Endometrial microvascular endothelial cells (primary cell): Measurements from ENCODE around the gene EED. TPM values are rescaled to one million over a fixed set of nuclear protein-coding genes. Genes with fewer than 3 reads are reported as not detected.

ENCODE experiments used
- in situ Hi-C: cut with HindIII; loops from 2 replicates; pipeline ENCODE4 v1.10.0; 2017; ENCODE audit warnings: low sequenced_read_pairs, low pct_unique_long_range_greater_than_20kb; ENCODE audit errors: inconsistent ontology term
- total RNA-seq: library from RNA; depleted of rRNA; stranded (reverse); fragments of >200 nt; gene quantifications from one replicate; pipeline ENCODE4 v1.2.3, GENCODE V29; 2015; ENCODE audit errors: inconsistent ontology term

The EED gene
- total RNA-seq, 1 donor from 2014 or later = 11.2 TPM

GRCh38 chr11:86245369-86246292 is 1.1 kb downstream of the EED start:
- in situ Hi-C loops = no loop called here

- in situ Hi-C loops = no loop called here
Observed at GRCh38 chr11:86246293-86246675, 1.7 kb downstream of the EED start.

DNA sequence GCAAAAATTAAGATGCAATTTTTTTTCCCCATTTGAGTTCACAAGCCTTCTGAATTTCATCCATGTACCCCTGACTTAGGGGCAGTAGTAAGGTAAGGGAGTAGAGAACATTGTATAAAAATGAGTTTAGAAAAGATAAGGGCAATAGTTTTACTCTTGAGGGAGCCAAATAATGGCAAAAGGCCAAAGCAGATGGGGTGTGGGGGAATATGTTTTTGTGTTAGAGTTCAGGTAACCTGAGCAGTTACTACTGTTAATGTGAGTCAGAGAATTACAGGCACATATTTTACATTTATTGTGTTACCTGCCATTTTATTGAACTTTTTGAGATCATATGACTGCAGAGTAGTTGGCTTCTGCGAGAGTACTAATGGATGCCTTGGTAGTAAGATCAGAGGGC is 3.1 kb downstream of the EED start:
- in situ Hi-C loops = no loop called here

- in situ Hi-C loops = no loop called here
Observed at GRCh38 chr11:86248609-86249008, 4.1 kb downstream of the EED start.

DNA sequence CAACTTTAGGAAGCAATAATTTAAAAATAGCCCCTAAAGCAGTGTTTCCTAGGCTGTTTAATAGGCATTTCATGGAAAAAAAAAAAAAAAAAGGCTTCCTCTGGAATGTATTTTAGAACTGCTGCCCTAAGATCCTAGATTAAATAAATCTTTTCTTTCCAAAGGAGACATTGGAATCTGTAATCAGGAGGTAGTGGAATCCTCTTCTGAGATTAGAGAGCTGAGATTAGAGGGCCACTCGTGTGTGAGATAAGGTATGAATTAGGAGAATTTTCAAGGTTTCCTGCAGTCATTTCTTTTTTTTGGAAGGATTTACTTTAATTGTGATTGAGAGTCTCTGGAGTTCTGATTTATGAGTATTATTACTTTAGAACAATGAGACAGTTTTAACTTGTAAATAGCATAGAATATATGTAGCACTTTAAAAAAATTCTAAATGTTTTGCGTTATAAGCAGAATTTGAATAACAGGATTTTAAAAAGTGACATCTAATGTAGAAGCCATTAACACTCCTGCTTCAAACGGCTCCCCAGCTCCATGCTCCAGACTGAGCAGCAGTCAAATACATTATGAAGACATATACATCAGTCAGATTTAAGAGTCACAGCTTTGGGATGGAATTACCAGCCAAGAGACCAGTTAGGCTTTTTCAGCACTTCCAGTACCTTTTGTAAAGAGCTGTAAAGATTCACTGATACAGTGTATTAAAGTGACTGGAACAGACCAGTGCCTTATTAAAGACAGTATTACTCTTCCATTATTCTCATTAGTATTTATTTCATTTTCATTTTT is 5.0 kb downstream of the EED start:
- in situ Hi-C loops = no loop called here

DNA sequence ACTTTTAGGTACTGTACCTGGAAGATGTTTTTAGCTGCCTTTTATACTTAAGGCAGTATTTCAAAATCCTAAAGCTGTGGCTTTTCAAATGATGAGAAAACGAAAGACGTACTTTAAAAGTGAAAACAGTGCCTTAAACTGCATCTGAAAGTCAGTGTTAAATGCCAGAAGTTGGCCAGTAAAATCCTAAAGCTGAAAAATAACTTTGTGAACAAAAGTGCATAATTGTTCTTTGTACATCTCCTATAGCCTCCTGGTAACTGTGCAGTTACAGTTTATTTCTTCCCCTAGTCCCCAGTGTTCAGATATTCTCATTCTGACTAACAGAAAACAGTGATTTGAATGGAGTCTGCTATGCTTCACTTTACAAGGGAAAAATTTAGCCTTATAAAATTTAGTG is 6.8 kb downstream of the EED start:
- in situ Hi-C loops = no loop called here

DNA sequence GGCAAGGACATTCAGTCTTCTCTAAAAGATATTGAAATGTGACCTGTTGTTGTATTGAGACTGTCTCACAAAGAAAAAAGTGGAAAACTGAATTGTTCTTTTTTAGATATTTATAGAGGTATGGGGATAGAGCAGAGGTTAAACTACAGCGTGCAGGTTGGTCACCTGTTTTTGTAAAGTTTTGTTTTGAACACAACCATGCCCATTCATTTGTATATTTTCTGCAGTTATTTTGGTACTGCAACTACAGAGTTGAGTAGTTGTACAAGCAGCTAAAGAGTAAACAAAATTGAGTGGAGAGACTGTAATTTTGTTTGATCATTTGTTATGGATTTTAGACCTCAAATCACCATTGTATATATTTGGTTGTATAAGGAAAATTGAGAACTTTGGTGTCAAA is 11.3 kb downstream of the EED start:
- in situ Hi-C loops = no loop called here

- in situ Hi-C loops = no loop called here
Observed at GRCh38 chr11:86256608-86257007, 12.1 kb downstream of the EED start.

- in situ Hi-C loops = no loop called here
Observed at GRCh38 chr11:86257446-86257845, 12.9 kb downstream of the EED start.

- in situ Hi-C loops = no loop called here
Observed at GRCh38 chr11:86259730-86260129, 15.2 kb downstream of the EED start.

DNA sequence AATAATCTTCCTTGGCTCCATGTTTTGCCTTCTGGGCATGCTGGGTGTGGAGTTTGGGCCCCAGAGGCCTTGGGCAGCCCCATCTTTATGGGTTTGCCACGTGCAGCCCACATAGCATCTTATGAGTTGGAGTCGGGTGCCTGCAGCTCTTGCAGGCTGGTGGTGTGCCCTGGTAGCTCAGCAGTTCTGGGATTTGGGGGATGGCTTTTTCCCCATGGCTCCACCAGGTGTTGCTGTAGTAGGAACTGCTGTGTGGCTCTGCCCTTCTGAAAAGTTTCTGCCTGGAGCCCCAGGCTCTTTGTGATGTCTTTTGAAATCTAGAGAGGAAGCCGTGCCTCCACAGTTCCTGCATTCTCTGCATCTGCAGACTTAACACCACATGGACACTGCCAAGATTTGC is 16.8 kb downstream of the EED start:
- in situ Hi-C loops = no loop called here

DNA sequence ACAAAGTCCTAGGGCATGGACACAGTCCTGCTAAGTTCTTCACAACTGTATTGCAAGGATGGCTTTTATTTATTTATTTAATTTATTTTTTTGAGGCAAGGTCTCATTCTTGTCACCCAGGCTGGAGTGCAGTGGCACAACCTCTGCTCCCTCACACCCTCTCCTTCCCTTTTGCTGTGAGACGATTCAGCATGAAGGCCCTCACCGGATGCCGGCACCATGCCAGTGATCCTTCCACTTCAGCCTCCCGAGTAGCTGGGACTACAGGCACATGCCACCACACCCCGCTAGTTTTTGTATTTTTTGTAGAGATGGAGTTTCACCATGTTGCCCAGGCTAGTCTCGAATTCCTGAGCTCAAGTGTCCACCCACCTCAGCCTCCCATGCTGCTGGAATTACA is 17.8 kb downstream of the EED start:
- in situ Hi-C loops = no loop called here

DNA sequence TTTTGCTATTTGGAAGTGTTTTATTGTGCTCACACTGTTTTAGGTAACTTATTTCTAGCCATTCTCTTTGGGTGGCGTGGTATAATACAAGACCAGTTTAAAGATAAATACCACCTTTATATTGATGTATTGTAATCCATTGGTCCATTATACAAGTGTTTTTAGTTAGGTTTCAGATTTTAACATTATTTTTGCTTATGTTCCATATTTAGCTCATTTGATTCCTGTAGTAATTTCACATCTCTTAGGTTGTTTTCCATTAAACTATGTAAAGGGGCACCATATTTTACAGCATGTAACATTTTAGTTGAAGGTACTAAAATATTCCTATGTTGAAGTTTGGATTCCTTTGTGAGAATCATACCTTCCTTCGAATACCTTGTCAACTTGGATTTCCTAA is 20.1 kb downstream of the EED start:
- in situ Hi-C loops = no loop called here

- in situ Hi-C loops = no loop called here
Observed at GRCh38 chr11:86265194-86265593, 20.6 kb downstream of the EED start.

GRCh38 chr11:86269645-86270044 is 25.1 kb downstream of the EED start:
- in situ Hi-C loops = no loop called here

DNA sequence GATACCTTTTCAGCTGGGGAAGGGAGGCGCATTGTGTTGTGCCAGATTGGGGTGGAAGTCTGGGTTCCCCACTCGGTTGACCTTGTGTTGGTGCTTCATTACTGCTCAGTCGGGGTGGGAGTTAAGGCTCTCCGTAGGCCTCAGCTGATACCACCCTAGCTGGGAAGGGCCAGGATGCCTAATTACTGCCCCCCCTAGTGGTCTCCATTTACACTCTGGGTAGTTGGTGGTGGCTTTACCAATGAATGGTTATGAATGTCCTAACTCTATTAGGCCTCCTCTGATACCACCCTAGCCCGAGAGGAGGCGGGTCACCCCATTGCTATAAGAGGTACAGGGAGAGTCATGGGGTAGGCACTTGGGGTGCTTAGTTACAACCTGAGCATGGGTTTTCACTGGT is 29.9 kb downstream of the EED start:
- in situ Hi-C loops = no loop called here

GRCh38 chr11:86274999-86275398 is 30.4 kb downstream of the EED start:
- in situ Hi-C loops = no loop called here

DNA sequence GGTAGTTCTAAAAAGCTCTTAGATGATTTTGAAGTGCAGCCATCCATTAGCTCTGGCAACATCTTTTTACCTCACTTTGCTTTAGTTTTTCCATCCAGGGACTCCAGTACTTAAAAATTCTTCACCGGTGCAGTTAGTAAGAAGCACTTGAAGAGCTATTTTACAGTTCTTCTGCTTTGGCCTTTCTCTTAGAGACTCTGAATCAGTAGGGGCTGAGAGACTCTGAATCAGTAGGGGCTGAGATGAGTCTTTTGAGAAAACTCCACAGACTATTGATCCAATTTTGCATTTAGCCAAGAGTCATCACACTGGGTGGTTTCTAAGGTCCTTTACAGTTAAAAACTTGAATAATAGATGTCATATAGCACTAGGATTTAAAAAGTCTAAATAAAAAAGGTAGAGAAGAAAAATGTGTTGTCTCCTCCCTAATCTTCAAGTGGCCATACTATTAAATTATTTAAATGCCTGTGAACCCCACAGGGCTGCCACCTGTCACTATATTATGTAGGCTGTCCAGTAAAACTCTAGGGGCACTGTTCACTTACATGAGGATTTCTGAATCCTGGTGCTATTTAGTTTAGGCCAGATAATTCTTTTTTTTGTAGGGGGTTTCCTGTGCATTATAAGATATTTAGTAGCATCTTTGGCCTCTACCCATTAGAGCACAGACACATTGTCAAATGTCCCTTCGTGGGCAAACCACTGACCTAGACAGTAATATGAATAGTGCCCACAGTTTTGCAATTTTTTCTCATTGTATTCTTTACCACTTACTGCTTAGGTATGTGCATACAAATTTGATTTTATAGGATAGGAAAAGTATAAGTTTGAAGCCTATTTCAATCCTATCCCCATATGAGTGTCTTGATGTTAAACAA is 31.2 kb downstream of the EED start:
- in situ Hi-C loops = no loop called here

GRCh38 chr11:86277741-86278140 is 33.2 kb downstream of the EED start:
- in situ Hi-C loops = no loop called here
